GM21737 (cell line): ENCODE results near the gene GRK5.
"Not testable (repeated sequence)": the region's sequence is repeated elsewhere in the genome, so short reads cannot be mapped to it uniquely, and the experiment has no call there.

ENCODE experiments used
- ATAC-seq: cut with Tn5 transposase; IDR thresholded peaks from one replicate; pipeline ENCODE4 v1.9.1; 2021; ENCODE audit warnings: mild to moderate bottlenecking, moderate library complexity; ENCODE audit not compliant: unreplicated experiment

Gene GRK5

DNA sequence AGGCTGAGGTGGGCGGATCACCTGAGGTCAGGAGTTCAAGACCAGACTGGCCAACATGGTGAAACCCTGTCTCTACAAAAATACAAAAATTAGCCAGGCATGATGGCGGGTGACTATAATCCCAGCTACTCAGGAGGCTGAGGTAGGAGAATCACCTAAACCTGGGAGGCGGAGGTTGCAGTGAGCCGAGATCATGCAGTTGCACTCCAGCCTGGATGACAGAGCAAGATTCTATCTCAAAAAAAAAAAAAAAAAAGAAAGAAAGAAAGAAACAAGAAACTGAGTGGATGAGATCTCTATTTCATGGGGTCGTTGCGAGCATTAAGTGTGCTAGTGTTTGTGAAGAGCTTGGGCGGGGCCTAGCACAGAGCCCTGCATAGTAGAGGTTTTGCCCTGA is 65.0 kb downstream of the GRK5 start:
- not testable (repeated sequence) for ATAC-seq

DNA sequence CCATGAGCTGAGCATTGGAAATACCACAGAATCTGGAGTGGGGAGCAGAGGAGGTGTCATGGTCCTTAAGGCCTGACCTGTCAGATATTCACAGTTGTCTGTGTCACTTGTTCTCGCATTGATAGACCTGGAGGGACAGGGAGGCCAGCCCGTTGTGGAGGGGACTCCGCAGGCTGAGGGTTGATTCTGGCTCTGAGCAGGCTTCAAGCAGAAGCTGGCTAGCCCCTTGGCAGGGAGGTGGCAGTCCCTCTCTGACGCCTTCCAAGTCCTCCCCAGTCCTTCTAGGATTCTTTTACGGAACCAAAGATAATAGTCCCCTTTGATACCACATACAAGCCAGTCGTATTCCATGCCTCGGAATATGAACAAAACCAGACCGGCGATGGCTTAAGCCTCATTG is 65.4 kb downstream of the GRK5 start:
- ATAC-seq = no peak

DNA sequence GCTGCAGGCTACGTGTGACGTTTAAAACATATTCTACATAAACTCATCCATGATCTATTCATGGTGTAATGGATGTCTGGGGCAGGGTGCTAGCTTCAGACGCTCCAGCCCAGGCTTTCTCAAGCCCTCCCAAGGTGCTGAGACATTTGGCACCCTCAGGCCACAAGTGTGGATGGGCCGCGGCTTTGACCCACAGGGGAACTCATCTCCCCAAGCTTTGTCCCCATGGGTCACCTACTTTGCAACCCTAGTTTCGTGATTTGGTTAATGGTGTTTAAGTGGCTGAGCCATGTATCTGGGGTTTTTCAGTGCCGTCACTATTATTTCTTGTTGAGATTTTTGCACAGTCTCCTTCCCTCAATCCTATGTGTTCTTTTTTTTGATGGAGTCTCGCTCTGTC is 66.0 kb downstream of the GRK5 start:
- ATAC-seq = no peak

DNA sequence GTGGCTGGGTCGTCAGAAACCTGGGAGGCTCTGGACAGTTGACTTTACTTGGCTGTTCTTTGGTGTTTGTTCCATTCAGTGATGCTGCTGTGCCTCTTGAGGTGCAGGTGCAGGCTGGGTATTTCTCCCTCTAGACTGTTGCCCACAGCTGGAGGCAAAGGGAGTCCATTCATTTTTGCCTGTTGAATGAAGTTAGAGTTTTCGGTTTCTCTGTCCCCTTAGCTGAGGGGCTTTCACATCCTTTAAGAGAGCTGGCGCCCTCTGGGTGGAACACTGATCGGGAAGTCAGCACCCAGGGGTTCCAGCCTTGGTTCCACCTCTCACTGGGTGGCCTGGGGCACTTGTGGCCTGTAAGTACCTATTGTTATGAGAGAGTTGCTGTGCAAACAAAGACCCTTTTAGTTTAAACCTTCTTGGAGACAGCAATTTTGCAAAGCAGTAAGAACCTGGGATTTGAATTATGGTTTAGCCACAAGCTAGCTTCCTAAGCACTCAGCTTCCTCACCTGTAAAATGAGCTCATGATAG is 67.2 kb downstream of the GRK5 start:
- ATAC-seq = no peak

DNA sequence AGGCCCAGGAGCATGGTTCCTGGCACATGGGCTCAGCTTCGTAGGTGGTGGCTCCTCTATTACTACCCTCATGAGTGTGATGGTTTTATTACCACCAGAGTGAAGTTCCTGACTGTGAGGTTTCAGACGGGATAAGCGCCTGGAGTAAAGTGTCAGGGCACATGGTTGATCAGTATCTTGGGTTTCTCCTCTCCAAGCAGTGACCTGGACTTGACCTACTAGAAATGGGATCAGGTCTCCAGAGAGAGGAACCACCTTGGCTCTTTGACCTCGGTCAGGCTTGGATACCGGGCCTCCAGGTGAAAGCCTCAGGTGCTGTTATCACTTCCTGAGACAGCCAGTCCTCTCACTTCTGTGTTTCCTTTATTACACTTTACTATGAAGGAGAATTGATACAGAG is 67.7 kb downstream of the GRK5 start:
- no peak for ATAC-seq

DNA sequence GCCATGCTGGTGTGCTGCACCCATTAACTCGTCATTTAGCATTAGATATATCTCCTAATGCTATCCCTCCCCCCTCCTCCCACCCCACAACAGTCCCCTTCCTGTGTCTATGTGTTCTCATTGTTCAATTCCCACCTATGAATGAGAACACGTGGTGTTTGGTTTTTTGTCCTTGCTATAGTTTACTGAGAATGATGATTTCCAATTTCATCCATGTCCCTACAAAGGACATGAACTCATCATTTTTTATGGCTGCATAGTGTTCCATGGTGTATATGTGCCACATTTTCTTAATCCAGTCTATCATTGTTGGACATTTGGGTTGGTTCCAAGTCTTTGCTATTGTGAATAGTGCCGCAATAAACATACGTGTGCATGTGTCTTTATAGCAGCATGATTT is 68.8 kb downstream of the GRK5 start:
- not testable (repeated sequence) for ATAC-seq

DNA sequence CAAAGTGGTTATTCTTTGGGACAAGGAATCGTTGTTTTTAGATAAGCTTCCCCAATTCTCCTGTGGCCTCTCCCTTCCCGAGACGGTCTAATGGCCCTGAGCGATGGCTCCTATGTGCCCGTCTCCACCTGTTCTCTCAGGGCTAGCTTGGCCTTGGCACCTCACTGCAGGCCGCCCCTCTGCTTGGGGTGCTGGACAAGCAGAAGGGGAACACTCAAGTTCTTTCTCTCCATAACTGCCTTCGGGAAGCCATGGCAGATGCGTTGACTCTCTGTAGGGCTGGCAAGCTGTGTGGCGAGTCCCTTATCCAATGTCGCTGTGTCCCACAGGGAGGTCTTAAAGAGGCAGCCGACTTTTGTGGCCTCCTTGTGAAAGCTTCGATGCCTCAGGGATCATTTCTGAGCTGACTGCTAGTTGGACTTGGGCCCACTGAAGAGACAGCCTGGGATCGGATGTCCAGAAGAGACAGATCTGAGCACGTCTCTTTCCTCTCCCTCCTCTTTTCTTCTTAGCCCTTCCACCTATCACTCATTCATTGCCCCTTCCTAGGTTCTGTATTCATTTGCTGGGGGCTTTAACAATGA is 70.8 kb downstream of the GRK5 start:
- no peak for ATAC-seq

DNA sequence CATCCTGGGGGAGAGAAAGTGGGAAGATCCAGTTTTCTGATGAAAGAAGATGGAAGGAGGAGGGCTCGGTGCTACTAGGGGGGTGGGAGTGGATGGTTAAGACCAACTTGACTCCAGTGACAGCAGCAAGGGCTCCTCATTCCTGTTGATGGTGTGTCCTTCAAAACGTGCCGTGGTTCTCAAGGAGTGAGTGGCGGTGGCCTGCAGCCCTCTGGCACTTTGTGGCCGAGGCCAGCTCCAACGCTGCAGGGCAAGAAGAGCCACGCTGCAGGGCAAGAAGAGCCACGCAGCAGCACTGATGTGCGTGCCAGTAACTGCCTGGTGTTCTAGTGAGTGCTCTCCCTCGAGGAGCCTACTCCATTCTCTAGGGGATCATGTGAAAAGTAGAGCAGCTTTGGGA is 72.1 kb downstream of the GRK5 start:
- ATAC-seq = no peak

DNA sequence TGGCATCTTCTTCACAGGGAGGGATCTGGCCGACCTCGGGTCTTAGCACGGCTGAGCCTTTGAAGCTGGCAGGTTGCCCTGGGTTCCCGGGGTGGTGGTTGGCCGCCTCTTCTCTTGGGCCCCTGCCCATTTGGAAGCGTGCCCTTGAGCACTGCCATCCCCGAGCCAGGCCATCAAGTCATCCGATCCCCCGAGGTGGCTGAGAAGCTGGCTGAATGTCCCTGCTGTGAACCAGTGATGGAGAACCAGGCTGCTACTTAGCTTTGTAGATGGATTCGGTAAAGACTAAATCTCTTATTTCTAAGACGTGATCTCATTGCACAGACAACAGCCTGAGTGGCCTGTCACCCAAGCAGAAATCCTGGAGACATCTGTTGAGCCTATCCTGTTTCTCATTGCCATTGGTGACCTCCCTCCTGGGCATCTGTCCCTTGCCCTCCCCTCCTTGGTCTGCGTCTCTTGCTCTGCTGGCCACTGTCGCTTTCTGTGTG is 74.3 kb downstream of the GRK5 start:
- no peak for ATAC-seq

DNA sequence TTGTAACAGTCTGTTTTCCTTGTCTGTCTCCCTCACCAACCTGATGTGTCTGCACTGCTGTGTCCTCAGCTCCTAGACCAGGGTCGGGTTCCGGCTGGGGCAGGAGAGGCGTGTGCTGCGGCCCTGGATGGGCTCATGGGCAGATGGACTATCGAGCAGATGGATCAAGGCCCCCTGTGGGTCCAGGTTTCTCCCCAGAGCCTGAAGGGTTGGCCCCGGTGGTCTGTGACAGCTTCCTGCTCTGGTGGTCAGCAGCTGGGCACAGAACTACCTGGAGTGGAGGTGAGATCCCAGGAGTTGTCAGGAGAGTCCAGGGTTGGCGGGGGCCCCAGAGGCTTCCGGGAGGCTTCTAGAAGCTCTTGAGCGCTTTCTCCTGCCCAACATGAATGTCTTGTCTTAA is 75.1 kb downstream of the GRK5 start:
- ATAC-seq = no peak

DNA sequence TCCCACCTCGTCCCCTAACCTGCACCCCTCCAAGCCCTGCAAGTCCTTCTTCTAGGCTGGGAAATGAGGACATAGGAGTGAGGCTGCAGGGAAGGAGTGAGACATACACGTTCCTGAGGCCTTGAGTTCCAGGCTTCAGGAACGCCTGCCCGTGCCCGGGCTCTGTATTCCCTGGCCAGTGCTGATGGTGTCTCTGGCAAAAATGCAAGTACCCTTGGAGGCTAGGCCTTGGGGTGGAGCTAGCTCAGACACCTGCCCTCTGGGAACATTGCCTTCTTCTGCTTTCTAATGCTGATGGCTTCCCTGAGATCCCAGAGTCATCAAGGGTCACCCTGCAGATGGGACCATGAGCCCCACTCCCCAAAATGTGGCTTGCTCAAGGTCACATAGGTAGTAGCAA is 76.0 kb downstream of the GRK5 start:
- peak; percentile 18 for ATAC-seq

DNA sequence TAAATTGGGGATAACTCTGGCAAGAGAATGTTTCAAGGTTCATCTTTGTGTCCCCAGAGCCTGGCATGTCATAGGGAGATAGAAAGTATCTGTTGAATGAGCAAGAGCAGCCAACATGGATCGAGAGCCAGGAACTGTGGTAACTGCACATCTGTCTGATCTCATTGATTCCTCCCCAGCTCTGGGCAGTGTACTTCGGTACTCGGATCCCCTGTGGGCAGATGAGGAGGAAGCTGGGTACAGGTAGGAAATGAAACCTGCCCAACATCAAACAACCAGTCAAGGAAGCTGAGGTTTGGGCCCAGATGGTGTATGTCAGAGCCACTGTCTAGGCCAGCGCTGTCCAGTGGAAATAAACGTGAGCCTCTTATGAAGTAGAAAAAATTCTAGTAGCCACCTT is 76.4 kb downstream of the GRK5 start:
- peak; percentile 65 for ATAC-seq

DNA sequence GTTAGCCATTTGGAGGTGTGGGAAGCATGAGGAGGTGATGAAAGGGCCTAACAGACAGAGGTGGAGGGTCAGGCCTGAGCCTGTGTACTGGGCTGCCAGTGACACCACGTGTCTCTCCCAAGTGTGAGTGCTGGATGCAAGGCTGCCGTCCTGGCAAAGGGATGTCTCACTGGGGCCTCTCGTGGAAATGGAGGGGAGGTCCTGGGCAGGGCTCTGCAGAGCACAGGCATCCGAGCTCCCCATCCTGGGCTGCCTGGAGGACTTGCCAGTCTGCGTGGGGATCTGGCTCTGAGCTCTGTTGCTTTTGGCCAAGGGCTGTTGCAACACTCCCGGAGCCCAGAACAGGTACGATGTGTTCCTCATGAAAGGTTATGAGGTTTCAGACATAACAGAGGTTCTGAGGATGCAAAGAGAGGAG is 77.3 kb downstream of the GRK5 start:
- ATAC-seq = no peak

DNA sequence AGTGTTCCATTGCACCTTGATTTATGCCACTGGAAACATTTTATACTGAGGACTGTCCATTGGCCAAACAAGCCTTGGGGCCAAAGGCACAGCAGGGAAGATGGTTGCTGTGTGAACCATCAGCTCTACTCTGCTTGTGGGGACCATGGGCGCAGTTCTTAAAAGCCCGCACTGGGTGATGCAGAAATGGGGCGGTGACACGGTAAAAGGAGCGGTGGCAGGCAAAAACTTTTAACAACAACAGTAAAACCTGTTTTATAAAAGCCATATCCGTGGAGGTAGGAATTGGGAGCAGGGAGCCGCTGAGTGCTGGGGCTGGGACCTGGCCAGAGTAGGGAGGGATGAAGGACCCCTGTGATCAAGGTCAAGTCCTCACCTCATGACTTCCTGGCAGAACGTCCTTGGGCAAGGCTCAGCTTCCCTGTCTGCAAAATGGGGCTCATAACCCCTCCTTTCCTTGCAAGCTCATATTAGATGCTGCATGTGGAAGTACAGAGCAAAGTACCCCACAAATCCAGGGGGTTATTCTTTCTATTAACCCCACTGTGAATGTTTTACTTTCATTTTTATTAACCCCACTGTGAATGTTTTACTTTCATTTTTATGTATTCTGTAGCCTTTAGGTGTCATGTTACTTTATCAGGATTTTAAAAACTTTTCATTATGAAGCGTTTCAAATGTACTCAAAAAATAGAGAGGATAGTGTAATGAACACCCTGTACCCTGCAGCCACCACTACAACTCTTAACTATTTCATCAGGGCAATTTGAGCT is 78.3 kb downstream of the GRK5 start:
- ATAC-seq = no peak

DNA sequence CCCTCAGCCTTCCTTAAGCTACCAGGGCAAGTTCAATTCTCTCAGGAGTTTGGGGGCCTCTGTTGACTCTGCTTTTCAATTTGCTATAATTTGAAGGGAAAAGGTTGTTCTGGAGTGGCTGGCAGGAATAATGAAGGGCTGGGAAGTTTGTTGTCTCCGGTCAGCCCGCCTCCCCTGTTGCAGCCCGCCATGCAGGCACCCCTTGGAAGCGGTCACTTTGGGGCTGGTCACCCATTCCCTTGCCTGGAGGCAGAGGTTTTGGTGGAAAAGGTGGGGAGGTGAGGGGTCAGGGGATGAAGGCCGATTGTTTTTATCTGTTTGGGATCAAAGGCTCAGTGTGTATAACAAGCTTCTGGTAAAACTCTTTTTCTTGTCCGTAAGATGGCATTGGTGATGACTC is 79.1 kb downstream of the GRK5 start:
- ATAC-seq = no peak

DNA sequence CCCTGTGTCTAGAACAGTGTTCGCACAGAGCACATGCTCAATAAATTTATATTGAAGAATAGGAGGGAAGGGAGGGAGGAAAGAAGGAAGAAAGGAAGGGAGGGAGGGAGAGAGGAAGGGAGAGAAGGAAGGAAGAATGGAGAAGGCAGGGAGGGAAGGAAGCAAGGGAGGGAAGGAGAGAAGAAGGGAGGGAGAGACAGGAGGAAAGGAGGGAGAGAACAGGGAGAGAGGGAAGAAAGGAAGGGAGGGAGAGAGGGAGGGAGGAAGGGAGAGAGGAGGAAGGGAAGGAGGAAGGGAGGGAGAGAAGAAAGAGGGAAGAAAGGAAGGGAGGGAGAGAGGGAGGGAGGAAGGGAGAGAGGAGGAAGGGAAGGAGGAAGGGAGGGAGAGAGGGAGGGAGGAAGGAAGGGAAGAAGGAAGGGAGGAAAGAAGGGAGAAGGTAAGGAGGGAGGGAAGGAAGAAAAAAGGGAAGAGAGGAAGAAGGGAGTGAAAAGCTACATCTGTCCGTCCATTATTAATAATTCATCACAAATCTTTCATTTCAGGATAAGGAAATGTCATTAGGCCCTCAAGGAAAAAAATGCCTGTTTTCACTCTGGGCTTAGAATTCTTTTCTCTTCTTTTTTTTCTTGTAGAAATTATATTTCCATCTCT is 79.7 kb downstream of the GRK5 start:
- ATAC-seq = no peak

DNA sequence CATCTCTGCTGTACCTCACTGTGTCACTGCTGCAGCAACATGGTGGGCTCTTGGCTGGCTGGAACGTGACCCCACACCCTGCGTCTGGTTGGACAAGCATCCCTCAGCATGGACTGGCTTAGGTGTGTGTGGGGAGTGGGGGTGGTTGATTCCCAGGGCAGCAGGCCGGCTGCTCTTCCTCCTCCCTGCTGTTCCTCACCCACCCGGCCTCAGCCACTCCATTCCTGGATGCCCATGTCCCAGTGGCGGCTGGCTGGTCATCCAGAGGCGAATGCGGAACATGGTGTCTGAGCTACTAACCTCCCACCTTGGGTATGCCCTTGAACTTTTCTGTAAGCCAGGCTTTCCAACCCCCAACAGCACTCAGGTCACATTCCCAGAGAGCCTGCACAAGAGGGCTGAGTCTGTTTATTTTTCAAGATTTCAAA is 81.2 kb downstream of the GRK5 start:
- ATAC-seq = no peak

DNA sequence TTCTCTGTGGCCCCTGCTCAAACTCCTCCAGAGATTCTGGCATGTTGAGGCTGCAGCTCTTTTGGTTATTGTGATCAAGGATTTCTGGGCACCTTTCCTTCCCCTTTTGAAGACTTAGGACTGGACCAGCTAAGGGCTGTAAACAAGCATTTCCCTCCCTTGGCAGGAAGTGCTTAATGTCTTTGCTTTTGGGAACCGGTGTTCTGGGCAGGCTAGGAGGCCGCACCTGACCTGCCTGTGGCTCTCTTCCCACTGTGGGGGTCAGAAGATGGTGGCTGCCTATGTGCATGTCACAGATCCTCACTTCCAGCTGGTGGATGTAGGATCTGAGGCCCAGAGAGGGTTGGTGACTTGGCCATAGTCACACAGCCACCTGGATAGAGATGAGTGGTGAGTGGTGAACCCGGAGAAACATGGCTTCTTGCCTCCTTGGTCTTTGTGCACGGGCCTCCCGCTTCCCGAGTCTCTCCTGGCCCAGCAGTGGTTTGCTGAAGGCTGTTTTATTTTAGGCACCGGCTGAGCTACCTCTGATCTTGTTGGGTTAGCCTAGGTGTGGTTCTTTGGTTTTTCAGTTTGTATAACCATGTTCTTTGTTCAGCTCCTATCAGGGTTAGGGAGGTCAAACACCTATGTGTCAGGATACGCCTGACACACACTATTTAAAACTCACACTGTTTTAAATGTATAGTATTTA is 82.0 kb downstream of the GRK5 start:
- ATAC-seq = no peak

DNA sequence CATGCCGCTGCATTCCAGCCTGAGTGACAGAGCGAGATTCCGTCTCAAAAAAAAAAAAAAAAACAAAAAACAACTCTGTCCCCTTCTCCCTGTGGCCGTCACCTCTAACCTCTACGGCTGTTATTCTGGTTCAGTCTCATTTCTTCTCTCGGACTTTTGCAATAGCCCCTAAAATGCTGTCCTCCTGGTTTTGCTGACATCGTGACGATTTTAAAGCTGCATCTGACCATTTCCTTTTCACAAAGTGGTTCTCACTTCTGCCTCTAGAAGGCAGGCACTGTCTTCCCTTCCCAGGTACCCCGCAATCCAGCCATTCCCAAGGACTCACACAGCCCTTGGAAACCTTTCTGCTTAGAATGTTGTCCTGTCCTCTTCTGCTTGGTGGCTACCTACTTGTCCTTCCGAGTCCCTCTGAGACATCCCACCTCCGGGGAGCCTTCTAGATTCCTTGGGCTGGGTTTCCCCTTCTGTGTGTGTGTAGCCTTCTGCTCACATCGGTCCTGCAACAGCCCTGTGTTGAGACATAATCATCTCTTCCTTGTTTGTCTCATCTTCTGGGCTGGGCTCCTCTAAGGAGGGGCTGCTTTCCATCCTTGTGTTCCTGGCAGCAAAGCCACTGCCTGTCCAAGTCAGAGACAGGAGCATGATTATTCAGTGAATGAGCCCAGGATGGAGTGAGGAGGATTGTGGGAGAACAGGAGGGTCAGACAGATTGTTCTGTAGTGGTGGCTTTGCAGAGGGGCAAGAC is 83.1 kb downstream of the GRK5 start:
- ATAC-seq = no peak

DNA sequence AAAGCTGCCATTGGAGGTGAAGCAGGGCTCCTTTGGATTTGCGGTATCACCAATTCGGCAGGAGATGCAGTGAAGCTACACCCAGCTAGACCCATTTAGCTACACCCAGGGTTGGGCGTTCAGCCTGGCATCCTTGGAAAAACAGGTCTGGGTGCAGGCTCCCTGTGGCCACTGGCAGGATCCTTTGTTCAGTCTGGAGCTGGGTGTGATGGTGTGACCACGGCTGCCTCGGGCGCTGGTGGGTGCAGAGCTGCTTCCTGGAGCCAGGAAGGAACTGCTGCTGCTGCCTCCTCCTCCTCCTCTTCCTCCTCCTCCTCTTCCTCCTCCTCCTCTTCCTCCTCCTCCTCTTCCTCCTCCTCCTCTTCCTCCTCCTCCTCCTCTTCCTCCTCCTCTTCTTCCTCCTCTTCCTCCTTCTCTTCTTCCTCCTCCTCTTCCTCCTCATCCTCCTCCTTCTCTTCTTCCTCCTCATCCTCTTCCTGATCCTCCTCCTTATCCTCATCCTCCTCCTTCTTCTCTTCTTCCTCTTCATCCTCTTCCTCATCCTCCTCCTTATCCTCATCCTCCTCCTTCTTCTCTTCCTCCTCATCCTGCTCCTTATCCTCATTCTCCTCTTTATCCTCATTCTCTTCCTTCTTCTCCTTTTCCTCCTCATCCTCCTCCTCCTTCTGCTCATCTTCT is 84.0 kb downstream of the GRK5 start:
- ATAC-seq = no peak
